HepG2 (cell line): ENCODE data around the gene OASL. TPM values are rescaled to one million over a fixed set of nuclear protein-coding genes. Genes with fewer than 3 reads are reported as not detected.

Experiments
- ATAC-seq: fragments of 200-7000 bp; cut with Tn5 transposase; 3 replicates; pipeline ENCODE4 v1.9.1; 2020; ENCODE audit warnings: mild to moderate bottlenecking, moderate library complexity
- BruUV-seq: library from RNA; stranded (reverse); fragments of 400-500 nt; replicated peaks from 2 replicates; lab custom pipeline; 2021; lab: Mats Ljungman, UMichigan
- CTCF ChIA-PET: fragments of 300-600 bp; formaldehyde crosslinking; extraction: SDS; loops from one replicate; lab custom pipeline; 2021; ENCODE audit warnings: low total read pairs, inconsistent platforms, low intra/inter-chr PET ratio; lab: Yijun Ruan, JAX
- POLR2A ChIA-PET: fragments of 350-600 bp; sonication (Branson Sonifier 250); formaldehyde crosslinking; loops from one replicate; lab custom pipeline; 2020; ENCODE audit warnings: antibody characterized with exemption, inconsistent platforms; lab: Yijun Ruan, JAX
- DNase-seq: peaks from one replicate; pipeline ENCODE4 v3.0.0-alpha.2; 2015; ENCODE audit warnings: low spot score
- FAIRE-seq: peaks from 3 replicates; lab custom pipeline; 2011; peaks lifted over from hg19 to GRCh38; lab: Jason Lieb, UNC
- H2AFZ ChIP-seq: one replicate; pipeline ENCODE4 v1.6.1; 2011; ENCODE audit warnings: low read length, inconsistent platforms
- H3K27ac ChIP-seq: fragments of 300-600 bp; 3 replicates; pipeline ENCODE4 v1.8.0; 2011; ENCODE audit warnings: mixed run types, mild to moderate bottlenecking, mixed read lengths, low read length, inconsistent platforms; ENCODE audit not compliant: insufficient read depth; ENCODE audit errors: extremely low read length
- H3K27me3 ChIP-seq, 2 experiments: fragments of 200-600 bp in 1 of 2; 2 replicates in 1 of 2; 3 replicates in 1 of 2; pipeline versions ENCODE4 v1.6.0 to v1.8.0; 2011; ENCODE audit warnings: low read length in 2 of 2, mild to moderate bottlenecking in 2 of 2, moderate library complexity in 2 of 2, inconsistent platforms in 1 of 2; ENCODE audit not compliant: insufficient read depth in 2 of 2, control insufficient read depth in 1 of 2
- H3K36me3 ChIP-seq, 2 experiments: fragments of 200-600 bp in 1 of 2; replicated peaks in 1 of 2; 2 replicates in 1 of 2; 3 replicates in 1 of 2; pipeline versions ENCODE4 v1.5.1 to v1.8.0; 2011; ENCODE audit warnings: low read length in 2 of 2, inconsistent platforms in 1 of 2; ENCODE audit not compliant: insufficient read depth in 2 of 2, control insufficient read depth in 1 of 2
- H3K4me1 ChIP-seq: 2 replicates; pipeline ENCODE4 v1.5.1; 2012; ENCODE audit warnings: low read length, inconsistent platforms; ENCODE audit not compliant: insufficient read depth
- H3K4me2 ChIP-seq: 2 replicates; pipeline ENCODE4 v1.6.0; 2011; ENCODE audit warnings: low read depth, low read length, inconsistent platforms
- H3K4me3 ChIP-seq, 3 experiments: fragments of 200-600 bp in 1 of 3; sonication (generic), shearing (Covaris generic) in 1 of 3; replicated peaks in 1 of 3; 2 replicates each; pipeline ENCODE4 v1.5.1; 2011 to 2016; ENCODE audit warnings: low read length in 3 of 3, inconsistent platforms in 2 of 3, low read depth in 2 of 3, mild to moderate bottlenecking in 2 of 3, control low read depth in 1 of 3, mixed read lengths in 1 of 3; ENCODE audit not compliant: insufficient read depth in 1 of 3
- H3K79me2 ChIP-seq: one replicate; pipeline ENCODE4 v1.6.1; 2011; ENCODE audit warnings: low read length, inconsistent platforms; ENCODE audit not compliant: insufficient read depth
- H3K9ac ChIP-seq: 2 replicates; pipeline ENCODE4 v1.6.0; 2011; ENCODE audit warnings: mild to moderate bottlenecking, low read depth, low read length, inconsistent platforms; ENCODE audit not compliant: insufficient read depth
- H3K9me3 ChIP-seq: 2 replicates; pipeline ENCODE4 v1.5.1; 2012; ENCODE audit warnings: mild to moderate bottlenecking, low read length
- H4K20me1 ChIP-seq: 2 replicates; pipeline ENCODE4 v1.6.0; 2011; ENCODE audit warnings: inconsistent platforms, mild to moderate bottlenecking, low read length, moderate library complexity; ENCODE audit not compliant: insufficient read depth
- BHLHE40 ChIP-seq: IDR thresholded peaks from 2 replicates; pipeline ENCODE4 v1.6.1; 2011; ENCODE audit warnings: low read length, improper control_type of control experiment
- CREB3 ChIP-seq: sonication (generic); formaldehyde crosslinking; IDR thresholded peaks from 2 replicates; pipeline ENCODE4 v1.5.0; 2020; ENCODE audit warnings: missing genetic modification reagents
- EHMT2 ChIP-seq: fragments of 200-600 bp; sonication (generic); IDR thresholded peaks from 2 replicates; pipeline ENCODE4 v1.7.0; 2017; ENCODE audit warnings: antibody characterized with exemption, low read depth, low read length, borderline replicate concordance
- ELF4 ChIP-seq: sonication (generic); formaldehyde crosslinking; IDR thresholded peaks from 2 replicates; pipeline ENCODE4 v1.5.0; 2020; ENCODE audit warnings: missing genetic modification reagents, mild to moderate bottlenecking, moderate library complexity, borderline replicate concordance
- GABPB1 ChIP-seq: IDR thresholded peaks from 2 replicates; pipeline ENCODE4 v1.6.1; 2016; ENCODE audit warnings: mild to moderate bottlenecking, missing genetic modification reagents, moderate library complexity, missing compliant biosample characterization
- IKZF5 ChIP-seq: IDR thresholded peaks from 2 replicates; pipeline ENCODE4 v1.6.1; 2018; ENCODE audit warnings: missing genetic modification reagents, mild to moderate bottlenecking, missing compliant biosample characterization
- SNAI1 ChIP-seq: sonication (generic); formaldehyde crosslinking; IDR thresholded peaks from 2 replicates; pipeline ENCODE4 v1.5.0; 2020; ENCODE audit warnings: mild to moderate bottlenecking, missing genetic modification reagents, borderline replicate concordance
- STAG1 ChIP-seq: sonication (generic); formaldehyde crosslinking; IDR thresholded peaks from 2 replicates; pipeline ENCODE4 v1.4.0; 2020; ENCODE audit warnings: missing genetic modification reagents
- SYNCRIP ChIP-seq: fragments of 200-400 bp; formaldehyde crosslinking; IDR thresholded peaks from 2 replicates; pipeline ENCODE4 v1.6.1; 2018; ENCODE audit warnings: mild to moderate bottlenecking, low read depth, low read length; ENCODE audit not compliant: insufficient read depth
- TARDBP ChIP-seq: sonication (generic); formaldehyde crosslinking; IDR thresholded peaks from 2 replicates; pipeline ENCODE4 v1.8.0; 2022; ENCODE audit warnings: mild to moderate bottlenecking, missing genetic modification reagents
- ZNF251 ChIP-seq: sonication (generic); formaldehyde crosslinking; IDR thresholded peaks from 2 replicates; pipeline ENCODE4 v1.9.0; 2021; ENCODE audit warnings: mild to moderate bottlenecking, missing genetic modification reagents
- ZNF333 ChIP-seq: sonication (generic); formaldehyde crosslinking; IDR thresholded peaks from 2 replicates; pipeline ENCODE4 v1.4.0; 2020; ENCODE audit warnings: mild to moderate bottlenecking, missing genetic modification reagents, borderline replicate concordance
- ZNF432 ChIP-seq: sonication (generic); formaldehyde crosslinking; IDR thresholded peaks from 2 replicates; pipeline ENCODE4 v1.5.0; 2020; ENCODE audit warnings: missing genetic modification reagents, mild to moderate bottlenecking, borderline replicate concordance
- ZNF574 ChIP-seq: sonication (generic); formaldehyde crosslinking; IDR thresholded peaks from 2 replicates; pipeline ENCODE4 v1.4.0; 2020; ENCODE audit warnings: missing genetic modification reagents
- ZNF652 ChIP-seq: IDR thresholded peaks from 2 replicates; pipeline ENCODE4 v1.6.1; 2016; ENCODE audit warnings: low read depth, borderline replicate concordance
- ZNF768 ChIP-seq: sonication (generic); formaldehyde crosslinking; IDR thresholded peaks from 2 replicates; pipeline ENCODE4 v1.4.0; 2020; ENCODE audit warnings: missing genetic modification reagents
- WGBS: methylation state at CpG from one replicate; pipeline ENCODE4 v1.1.6; 2017; ENCODE audit warnings: low lambda C conversion rate; 5-methylcytosine and 5-hydroxymethylcytosine counted together
- in situ Hi-C: cut with HindIII; loops from 2 replicates; pipeline ENCODE4 v1.10.0; 2017; ENCODE audit warnings: low pct_unique_long_range_greater_than_20kb; ENCODE audit not compliant: extremely low pct_ligation_motif_present
- intact Hi-C: fragments of 100-400 bp; cut with micrococcal nuclease; formaldehyde crosslinking; loops from one replicate; pipeline ENCODE4 v1.10.0; 2022; ENCODE audit not compliant: unreplicated experiment
- polyA plus RNA-seq, 8 experiments: library from polyadenylated mRNA; depleted of rRNA in 3 of 8; stranded (reverse) in 7 of 8; unstranded in 1 of 8; fragments of >200 nt; fragmentation: Illumina TruSeq in 4 of 8; extraction: Trizol in 4 of 8; gene quantifications; 2 replicates each; pipeline versions ENCODE4 v1.2.1 to v1.2.3, GENCODE V29; 2011 to 2016; ENCODE audit warnings: low read depth in 4 of 8, missing spikeins in 1 of 8, mixed read lengths in 1 of 8; ENCODE audit not compliant: insufficient read depth in 1 of 8
- total RNA-seq, 5 experiments: library from RNA; depleted of rRNA; stranded (reverse); fragments of >200 nt; fragmentation: Illumina TruSeq; extraction: Trizol; gene quantifications; 2 replicates each; pipeline ENCODE4 v1.2.3, GENCODE V29; 2016; ENCODE audit warnings: low read depth in 1 of 5
- TF ChIP-seq, protein P1 (sequence below): sonication (generic); formaldehyde crosslinking; IDR thresholded peaks from 2 replicates; pipeline ENCODE4 v1.9.0; 2022; ENCODE audit warnings: missing genetic modification reagents, mild to moderate bottlenecking, borderline replicate concordance

The OASL gene
- total and polyA plus RNA-seq, 2 of the 13 experiments (the other 11 are each of a cell fraction or from before 2014, with no cell fraction given), result 0.11 to 0.22 TPM

GRCh38 chr12:121011820-121012219 is 27.2 kb downstream of the OASL start:
- H3K9ac ChIP-seq, result no peak overlapping the region
- BruUV-seq, result no TSS peak
- no peak overlapping the region for H3K27ac ChIP-seq
- peaks cover 15% of the 10 kb centered on the region for H3K4me1 ChIP-seq
- no peaks in the 10 kb centered on the region; a peak in 1 of 5 replicates for H3K27me3 ChIP-seq
- ChIA-PET POLR2A (no interaction called here), CTCF (no interaction called here)
- no peak for DNase-seq
- intact Hi-C loops (no loop called here), in situ Hi-C loops (no loop called here)
- no peak overlapping the region for H2AFZ ChIP-seq
- FAIRE-seq, result no peak
- no peak overlapping the region for H3K4me3 ChIP-seq
- peaks cover 8 to 46% of the 10 kb centered on the region in 2 experiments for H3K36me3 ChIP-seq
- H3K79me2 ChIP-seq, result peaks cover 15% of the 10 kb centered on the region
- 91% methylated on average over 6 of the region's 6 CpGs for WGBS
- TF ChIP-seq, protein P1, sequence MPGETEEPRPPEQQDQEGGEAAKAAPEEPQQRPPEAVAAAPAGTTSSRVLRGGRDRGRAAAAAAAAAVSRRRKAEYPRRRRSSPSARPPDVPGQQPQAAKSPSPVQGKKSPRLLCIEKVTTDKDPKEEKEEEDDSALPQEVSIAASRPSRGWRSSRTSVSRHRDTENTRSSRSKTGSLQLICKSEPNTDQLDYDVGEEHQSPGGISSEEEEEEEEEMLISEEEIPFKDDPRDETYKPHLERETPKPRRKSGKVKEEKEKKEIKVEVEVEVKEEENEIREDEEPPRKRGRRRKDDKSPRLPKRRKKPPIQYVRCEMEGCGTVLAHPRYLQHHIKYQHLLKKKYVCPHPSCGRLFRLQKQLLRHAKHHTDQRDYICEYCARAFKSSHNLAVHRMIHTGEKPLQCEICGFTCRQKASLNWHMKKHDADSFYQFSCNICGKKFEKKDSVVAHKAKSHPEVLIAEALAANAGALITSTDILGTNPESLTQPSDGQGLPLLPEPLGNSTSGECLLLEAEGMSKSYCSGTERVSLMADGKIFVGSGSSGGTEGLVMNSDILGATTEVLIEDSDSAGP (CRISPR knock-in tag), result no peak
- no peak for TF ChIP-seq ZNF652
- no peak for TF ChIP-seq ZNF251 (CRISPR knock-in tag)
- TF ChIP-seq ZNF574, result no peak
- TF ChIP-seq GABPB1 (CRISPR knock-in tag), result no peak
- no peak for TF ChIP-seq EHMT2
- TF ChIP-seq ELF4 (CRISPR knock-in tag), result no peak
- TF ChIP-seq STAG1 (CRISPR knock-in tag), result no peak
- TF ChIP-seq CREB3 (CRISPR knock-in tag), result no peak
- no peak for TF ChIP-seq ZNF432 (CRISPR knock-in tag)
- no peak for TF ChIP-seq SYNCRIP
- TF ChIP-seq BHLHE40, result no peak
- TF ChIP-seq ZNF333 (CRISPR knock-in tag), result no peak
- TF ChIP-seq IKZF5 (CRISPR knock-in tag), result no peak
- no peak for TF ChIP-seq TARDBP (CRISPR knock-in tag)
- no peak for TF ChIP-seq ZNF768 (CRISPR knock-in tag)
- no peak for TF ChIP-seq SNAI1 (CRISPR knock-in tag)
- no peak overlapping the region for H3K4me2 ChIP-seq
- ATAC-seq, result no peak
- no peaks in the 10 kb centered on the region; the same call in 1 of the 2 replicates for H4K20me1 ChIP-seq
- no peaks in the 10 kb centered on the region for H3K9me3 ChIP-seq
